ENCODE data around the gene FBXO28. TPM values are rescaled to one million over a fixed set of nuclear protein-coding genes. Genes with fewer than 3 reads are reported as not detected.

The FBXO28 gene
- total RNA-seq, 2 donors from 2014 or later, result 20.7 to 41.9 TPM

GRCh38 chr1:224095339-224095738 is 18.6 kb upstream of the FBXO28 start:
- no peak overlapping the region for H3K4me3 ChIP-seq
- H3K36me3 ChIP-seq, result no peaks in the 10 kb centered on the region
- DNase-seq (ENCODE audit: low spot score) (no peak), ATAC-seq (ENCODE audit: insufficient number of reproducible peaks, low FRiP score, low read depth) (no peak)
- H3K9me3 ChIP-seq, result no peaks in the 10 kb centered on the region
- no peaks in the 10 kb centered on the region for H3K27me3 ChIP-seq (replicated peaks; ENCODE audit: insufficient read depth)
- H3K27ac ChIP-seq, result no peak overlapping the region
- no peaks in the 10 kb centered on the region for H3K4me1 ChIP-seq (ENCODE audit: control insufficient read depth in 1 of 2, low read depth in 2 of 2)
- no peak for TF ChIP-seq CTCF (IDR thresholded peaks at IDR 0.05)

- Histone ChIP-seq H3K36me3 (no peaks in the 10 kb centered on the region), H3K27ac (no peak overlapping the region), H3K4me1 (ENCODE audit: control insufficient read depth in 1 of 2, low read depth in 2 of 2) (no peaks in the 10 kb centered on the region), H3K4me3 (no peak overlapping the region), H3K27me3 (replicated peaks; ENCODE audit: insufficient read depth) (no peaks in the 10 kb centered on the region), H3K9me3 (no peaks in the 10 kb centered on the region)
- DNase-seq (ENCODE audit: low spot score) (no peak), ATAC-seq (ENCODE audit: insufficient number of reproducible peaks, low FRiP score, low read depth) (no peak)
- no peak for TF ChIP-seq CTCF (IDR thresholded peaks at IDR 0.05)
Observed at GRCh38 chr1:224095867-224096266, 18.0 kb upstream of the FBXO28 start.

GRCh38 chr1:224096773-224097172 is 17.1 kb upstream of the FBXO28 start:
- no peak for TF ChIP-seq CTCF (IDR thresholded peaks at IDR 0.05)
- Histone ChIP-seq H3K4me1 (ENCODE audit: control insufficient read depth in 1 of 2, low read depth in 2 of 2) (no peaks in the 10 kb centered on the region), H3K27me3 (replicated peaks; ENCODE audit: insufficient read depth) (no peaks in the 10 kb centered on the region), H3K27ac (no peak overlapping the region), H3K9me3 (no peaks in the 10 kb centered on the region), H3K4me3 (no peak overlapping the region), H3K36me3 (no peaks in the 10 kb centered on the region)
- ATAC-seq (ENCODE audit: insufficient number of reproducible peaks, low FRiP score, low read depth), result no peak
- no peak for DNase-seq (ENCODE audit: low spot score)

GRCh38 chr1:224098007-224098406 is 15.9 kb upstream of the FBXO28 start:
- TF ChIP-seq CTCF (IDR thresholded peaks at IDR 0.05), result no peak
- ATAC-seq (ENCODE audit: insufficient number of reproducible peaks, low FRiP score, low read depth) (no peak), DNase-seq (ENCODE audit: low spot score) (no peak)
- Histone ChIP-seq H3K4me3 (no peak overlapping the region), H3K4me1 (ENCODE audit: control insufficient read depth in 1 of 2, low read depth in 2 of 2) (no peaks in the 10 kb centered on the region), H3K27ac (no peak overlapping the region), H3K9me3 (no peaks in the 10 kb centered on the region), H3K27me3 (replicated peaks; ENCODE audit: insufficient read depth) (no peaks in the 10 kb centered on the region), H3K36me3 (no peaks in the 10 kb centered on the region)

GRCh38 chr1:224106568-224107281 is 7.2 kb upstream of the FBXO28 start:
- H3K4me3 ChIP-seq, result no peak overlapping the region
- H3K4me1 ChIP-seq (ENCODE audit: control insufficient read depth in 1 of 2, low read depth in 2 of 2), result no peaks in the 10 kb centered on the region
- DNase-seq (ENCODE audit: low spot score), result no peak
- no peak overlapping the region for H3K27ac ChIP-seq
- no peaks in the 10 kb centered on the region for H3K9me3 ChIP-seq
- H3K36me3 ChIP-seq, result no peaks in the 10 kb centered on the region
- H3K27me3 ChIP-seq (replicated peaks; ENCODE audit: insufficient read depth), result no peaks in the 10 kb centered on the region
- TF ChIP-seq CTCF (IDR thresholded peaks at IDR 0.05), result no peak
- ATAC-seq (ENCODE audit: insufficient number of reproducible peaks, low FRiP score, low read depth), result no peak

Measured in thoracic aorta (tissue), 2 donors.